Activated CD8-positive, alpha-beta memory T cell treated with anti-CD3 and anti-CD28 coated beads, Interleukin-2, amount 50 U/mL, for 4 hours (primary cell): ENCODE data around the gene IFITM5.

Experiments used
- DNase-seq: peaks from one replicate; pipeline ENCODE4 v3.0.0-alpha.2; 2020

Gene IFITM5

DNA sequence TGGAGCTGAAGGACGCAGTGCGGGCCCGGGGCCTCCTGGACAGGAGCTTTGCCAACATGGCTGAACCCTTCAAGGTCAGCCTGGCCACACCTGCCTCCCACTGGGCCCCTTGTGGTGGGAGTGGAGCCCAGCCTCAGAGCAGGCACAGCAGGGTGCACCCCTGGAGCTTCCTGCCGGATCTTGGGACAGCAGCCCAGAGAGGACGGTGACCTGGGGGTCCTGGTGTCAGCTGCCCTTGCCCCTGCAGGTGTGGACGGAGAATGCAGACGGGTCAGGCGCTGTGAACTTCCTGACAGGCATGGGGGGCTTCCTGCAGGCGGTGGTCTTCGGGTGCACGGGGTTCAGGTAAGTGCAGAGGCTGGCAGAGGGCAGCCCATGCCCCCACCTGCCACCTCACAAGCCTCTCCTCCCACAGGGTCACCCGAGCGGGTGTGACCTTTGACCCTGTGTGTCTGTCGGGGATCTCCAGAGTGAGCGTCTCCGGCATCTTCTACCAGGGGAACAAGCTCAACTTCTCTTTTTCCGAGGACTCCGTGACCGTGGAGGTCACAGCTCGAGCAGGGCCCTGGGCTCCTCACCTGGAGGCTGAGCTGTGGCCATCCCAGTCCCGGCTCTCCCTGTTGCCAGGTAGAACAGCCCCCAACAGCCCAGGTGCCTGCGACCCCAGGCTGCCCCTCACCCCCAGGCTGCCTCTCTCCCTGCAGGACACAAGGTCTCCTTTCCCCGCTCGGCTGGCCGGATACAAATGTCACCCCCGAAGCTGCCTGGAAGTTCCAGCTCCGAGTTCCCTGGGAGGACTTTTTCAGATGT lies 5.3 kb downstream of the IFITM5 start:
- DNase-seq = peak; percentile 12

GRCh38 chr11:293271-293851 lies 6.0 kb downstream of the IFITM5 start:
- peak; percentile 20 for DNase-seq

GRCh38 chr11:292211-293121 lies 6.9 kb downstream of the IFITM5 start:
- peak; percentile 15 for DNase-seq

DNA sequence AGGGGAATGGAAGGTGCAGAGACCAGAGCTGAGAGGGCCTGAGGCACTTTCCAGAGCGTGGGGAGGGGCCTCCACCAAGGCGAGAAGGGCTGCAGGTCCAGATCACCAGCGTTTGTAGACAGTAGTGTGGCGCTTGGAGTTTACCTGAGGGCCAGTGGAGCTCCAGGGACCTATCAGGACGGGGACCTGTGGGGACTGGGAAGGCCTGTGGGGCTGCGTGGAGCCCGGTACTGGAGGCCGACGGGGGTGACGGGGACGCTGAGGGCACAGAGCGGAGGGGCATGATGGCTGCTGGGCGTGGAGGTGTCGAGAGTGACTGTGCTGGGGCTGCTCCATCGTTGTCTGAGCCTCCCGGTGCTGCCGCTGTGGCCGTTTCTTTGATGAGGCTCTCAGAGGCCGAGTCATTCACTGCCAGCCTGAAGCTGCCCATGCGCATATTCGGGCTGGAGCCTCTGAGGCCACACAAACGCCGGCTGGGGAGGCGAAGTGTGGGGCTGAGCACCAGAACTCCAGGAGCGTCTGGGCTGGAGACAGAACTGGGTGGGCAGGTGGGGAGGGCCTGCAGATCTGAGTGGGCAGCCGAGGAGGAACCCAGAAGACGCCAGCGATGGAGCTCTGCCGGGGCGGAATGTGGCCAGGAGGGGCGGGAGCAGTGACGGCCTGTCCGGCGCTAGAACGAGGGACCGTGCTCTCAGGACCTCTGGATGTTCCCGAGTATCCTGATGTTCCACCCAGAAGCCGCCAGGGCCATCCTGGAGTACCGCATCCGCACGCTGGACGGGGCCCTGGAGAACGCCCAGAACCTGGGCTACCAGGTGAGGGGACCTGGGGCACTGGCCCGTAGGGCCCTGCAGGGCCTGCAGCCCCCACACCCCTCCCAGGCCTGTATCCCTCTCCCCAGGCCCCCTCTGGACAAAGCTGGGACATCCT lies 7.8 kb downstream of the IFITM5 start:
- DNase-seq = peak; percentile 17

DNA sequence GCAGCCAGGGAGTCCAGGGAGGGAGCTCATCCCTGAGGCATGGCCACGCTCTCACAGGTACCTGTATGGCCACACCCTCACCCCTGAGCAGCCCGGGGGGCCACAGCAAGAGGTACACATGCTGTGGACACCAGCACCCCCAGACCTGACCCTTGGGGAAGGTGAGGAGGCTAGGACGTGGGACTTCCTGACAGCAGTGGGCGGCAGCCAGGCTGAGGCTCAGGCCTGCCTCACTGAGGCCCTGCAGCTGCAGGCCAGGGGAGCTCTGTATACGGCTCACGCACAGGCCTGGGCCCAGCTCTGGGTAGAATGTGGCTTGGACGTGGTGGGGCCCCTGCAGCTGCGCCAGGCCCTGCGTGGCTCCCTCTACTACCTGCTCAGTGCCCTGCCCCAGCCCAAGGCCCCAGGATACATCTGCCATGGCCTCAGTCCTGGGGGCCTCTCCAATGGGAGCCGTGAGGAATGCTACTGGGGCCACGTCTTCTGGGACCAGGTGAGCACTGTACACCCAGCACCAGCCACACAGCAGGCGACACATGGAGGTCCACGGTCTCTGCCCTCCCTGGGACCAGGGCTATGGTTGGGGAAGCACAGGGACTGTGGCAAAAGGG lies 8.6 kb downstream of the IFITM5 start:
- peak; percentile 14 for DNase-seq

- peak; percentile 24 for DNase-seq
These were observed 9.4 kb downstream of the IFITM5 start for GRCh38 chr11:289712-290620.

DNA sequence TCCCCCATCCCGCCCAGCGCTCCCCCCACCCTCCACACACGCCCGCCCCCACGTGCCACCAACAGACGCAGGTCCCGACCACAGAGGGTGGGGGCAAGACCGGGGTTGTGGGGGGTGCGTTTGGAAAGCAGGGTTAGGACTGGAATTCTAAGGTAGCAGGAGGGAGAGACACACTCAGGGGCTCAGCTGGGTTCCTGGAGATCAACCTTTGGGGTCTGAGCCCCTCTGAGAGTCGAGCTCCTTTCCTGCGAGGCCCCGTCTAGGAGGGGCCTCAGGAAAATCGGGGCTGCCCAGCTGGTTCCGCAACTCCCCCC lies 10.0 kb downstream of the IFITM5 start:
- peak; percentile 56 for DNase-seq

- peak; percentile 67 for DNase-seq
These were observed 10.6 kb downstream of the IFITM5 start, which contains the start of gene PGGHG for GRCh38 chr11:288478-289397. Gene PGGHG (plus strand): TSS chr11:289126. CDS start chr11:289817, 691 bp downstream.

GRCh38 chr11:287821-288477 lies 11.4 kb downstream of the IFITM5 start:
- peak; percentile 62 for DNase-seq

DNA sequence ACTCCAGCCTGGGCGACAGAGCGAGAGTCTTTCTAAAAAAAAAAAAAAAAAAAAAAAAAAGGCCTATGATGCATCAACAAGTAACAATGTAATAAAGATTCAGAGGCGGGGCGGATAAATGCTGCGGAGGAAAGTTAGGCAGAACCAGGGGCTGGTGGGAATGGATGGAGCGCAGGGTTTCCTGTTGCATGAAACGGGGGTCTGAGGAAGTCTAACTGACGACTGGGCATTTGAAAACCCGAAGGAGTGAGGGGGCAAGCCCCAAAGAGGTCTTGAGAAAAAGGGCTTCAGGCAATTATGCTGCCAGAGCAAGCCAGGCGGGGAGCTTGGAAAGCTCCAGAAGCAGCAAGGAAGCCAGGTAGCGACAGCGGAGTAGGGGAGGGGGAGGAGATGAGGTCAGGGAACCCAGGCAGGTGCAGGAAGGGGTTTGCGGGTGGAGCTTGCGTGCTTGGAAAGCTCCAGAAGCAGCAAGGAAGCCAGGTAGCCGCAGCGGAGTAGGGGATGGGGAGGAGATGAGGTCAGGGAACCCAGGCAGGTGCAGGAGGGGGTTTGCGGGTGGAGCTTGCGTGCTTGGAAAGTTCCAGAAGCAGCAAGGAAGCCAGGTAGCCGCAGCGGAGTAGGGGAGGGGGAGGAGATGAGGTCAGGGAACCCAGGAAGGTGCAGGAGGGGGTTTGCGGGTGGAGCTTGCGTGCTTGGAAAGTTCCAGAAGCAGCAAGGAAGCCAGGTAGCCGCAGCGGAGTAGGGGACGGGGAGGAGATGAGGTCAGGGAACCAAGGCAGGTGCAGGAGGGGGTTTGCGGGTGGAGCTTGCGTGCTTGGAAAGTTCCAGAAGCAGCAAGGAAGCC lies 12.1 kb downstream of the IFITM5 start:
- DNase-seq = peak; percentile 51

GRCh38 chr11:285894-286220 lies 13.5 kb downstream of the IFITM5 start:
- DNase-seq = peak; percentile 13

DNA sequence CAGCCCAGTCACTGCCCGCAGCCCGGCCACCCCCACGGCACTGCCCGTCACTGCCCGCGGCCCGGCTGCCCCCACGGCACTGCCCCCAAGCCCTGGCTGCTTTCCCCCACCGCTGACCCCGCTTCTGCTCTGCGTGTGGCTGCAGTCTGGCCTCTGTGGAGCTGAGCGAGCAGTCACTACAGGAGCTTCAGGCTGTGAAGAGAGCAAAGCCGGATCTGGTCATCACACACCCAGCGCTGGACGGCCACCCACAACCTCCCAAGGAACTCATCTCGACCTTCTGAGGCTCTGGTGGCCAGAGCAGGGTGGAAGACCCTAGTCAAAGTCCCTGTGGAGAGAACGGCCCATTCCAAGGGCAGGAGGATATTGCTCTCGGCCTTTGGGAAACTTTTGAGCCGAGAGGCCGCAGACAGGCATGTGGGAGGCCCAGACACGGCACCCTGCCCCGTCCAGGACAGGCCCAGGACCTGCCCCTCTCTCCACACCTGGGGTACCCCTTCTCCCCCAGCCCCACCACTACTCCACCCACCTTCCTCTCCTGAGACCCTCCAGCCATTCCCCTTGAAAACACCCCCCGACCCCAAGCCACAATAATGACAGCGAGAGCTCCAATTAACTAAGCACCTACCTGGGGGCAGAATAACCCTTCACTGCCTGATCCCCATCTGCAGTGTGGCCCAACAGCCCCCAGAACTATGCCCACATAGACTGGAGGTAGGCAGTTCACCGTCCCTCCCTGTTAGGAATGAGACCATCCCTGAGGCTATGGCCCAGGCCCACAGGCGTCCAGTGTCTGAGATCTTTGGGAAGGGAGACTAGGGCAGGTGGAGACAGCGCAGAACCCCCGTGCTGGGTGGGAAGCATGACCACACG lies 14.1 kb downstream of the IFITM5 start:
- DNase-seq = peak; percentile 13

- DNase-seq = no peak
These were observed 15.0 kb downstream of the IFITM5 start for GRCh38 chr11:284105-285020.

DNA sequence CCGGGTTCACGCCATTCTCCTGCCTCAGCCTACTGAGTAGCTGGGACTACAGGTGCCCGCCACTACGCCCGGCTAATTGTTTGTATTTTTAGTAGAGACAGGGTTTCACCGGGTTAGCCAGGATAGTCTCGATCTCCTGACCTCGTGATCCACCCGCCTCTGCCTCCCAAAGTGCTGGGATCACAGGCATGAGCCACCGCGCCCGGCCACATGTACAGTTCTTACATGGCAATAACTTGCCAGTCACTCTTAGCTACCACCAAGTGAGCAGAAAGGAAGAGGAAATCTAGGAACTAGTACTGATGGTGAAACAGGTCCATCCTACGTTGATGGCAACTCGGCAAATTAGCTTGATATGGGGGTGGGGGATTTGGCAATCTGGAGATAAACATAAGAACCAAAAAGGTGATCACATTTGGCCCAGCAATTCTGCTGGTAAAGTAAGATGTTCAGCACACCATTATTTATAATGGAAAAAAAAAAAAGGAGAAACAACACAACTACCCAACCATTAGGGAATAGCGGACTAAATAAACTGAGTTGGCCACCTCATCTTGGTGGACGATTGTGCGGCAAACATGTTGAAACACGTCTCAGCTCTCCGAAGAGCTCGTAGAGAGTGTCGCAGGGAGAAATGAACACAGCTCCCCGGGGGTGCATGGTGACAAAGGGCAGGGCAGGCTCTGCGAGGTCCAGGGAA lies 15.8 kb downstream of the IFITM5 start:
- no peak for DNase-seq

- DNase-seq = no peak
These were observed 16.5 kb downstream of the IFITM5 start for GRCh38 chr11:282630-283360.
